Left renal pelvis (tissue), 4 donors: ENCODE measurements around the gene FOXD1. TPM values are rescaled to one million over a fixed set of nuclear protein-coding genes. Genes with fewer than 3 reads are reported as not detected.
"Not testable (repeated sequence)": the region's sequence is repeated elsewhere in the genome, so short reads cannot be mapped to it uniquely, and the experiment has no call there.

ENCODE experiments used
- DNase-seq, 4 donors: peaks; one replicate each; pipeline ENCODE4 v3.0.0-alpha.2; 2013; ENCODE audit warnings: low read depth in 4 of 4, low spot score in 3 of 4
- polyA plus RNA-seq, 4 donors: library from polyadenylated mRNA; unstranded; fragments of 120-200 nt; gene quantifications; one replicate each; pipeline ENCODE4 v1.2.1, GENCODE V29; 2013; ENCODE audit not compliant: insufficient read length in 4 of 4

FOXD1 gene
- polyA plus RNA-seq, 4 donors: 10.3 to 49.5 (median 16.7) TPM

- DNase-seq: peak in 1 of 4 donors; percentile 77
Measured at GRCh38 chr5:73419465-73420390, 28.8 kb downstream of the FOXD1 start.

GRCh38 chr5:73419117-73419464 lies 29.5 kb downstream of the FOXD1 start:
- DNase-seq: no peak

GRCh38 chr5:73418244-73418691 lies 30.3 kb downstream of the FOXD1 start:
- no peak for DNase-seq

- peak in 1 of 4 donors; percentile 49 for DNase-seq
Measured at GRCh38 chr5:73417303-73418034, 31.1 kb downstream of the FOXD1 start.

- no peak for DNase-seq
Measured at GRCh38 chr5:73415617-73416016, 33.0 kb downstream of the FOXD1 start.

- DNase-seq: no peak
Measured at GRCh38 chr5:73415171-73415570, 33.4 kb downstream of the FOXD1 start.

GRCh38 chr5:73412597-73412988 lies 36.0 kb downstream of the FOXD1 start:
- no peak for DNase-seq

- DNase-seq: no peak
Measured at GRCh38 chr5:73411936-73412596, 36.5 kb downstream of the FOXD1 start.

- not testable (repeated sequence) for DNase-seq
Measured at GRCh38 chr5:73409927-73410326, 38.6 kb downstream of the FOXD1 start.

GRCh38 chr5:73405691-73406090 lies 42.9 kb downstream of the FOXD1 start:
- no peak for DNase-seq

- DNase-seq: no peak
Measured at GRCh38 chr5:73399775-73400174, 48.8 kb downstream of the FOXD1 start.

Other genes with a start within 250 kb of the FOXD1 start
- gene BTF3, start 49.7 kb upstream of the FOXD1 start, polyA plus RNA-seq: 1,000 to 10,000 TPM in 2 of 4 donors, 100 to 1,000 TPM in 2; 890 to 1,032 (median 965) TPM
- gene ANKRA2, start 116.9 kb upstream of the FOXD1 start, polyA plus RNA-seq: 10 to 100 TPM; 44.4 to 58.1 (median 48.6) TPM
- gene UTP15, start 117.0 kb upstream of the FOXD1 start, polyA plus RNA-seq: 10 to 100 TPM; 16.7 to 18.5 (median 17.8) TPM
- 10 to 100 TPM; 13.7 to 55.9 (median 47.5) TPM for gene ARHGEF28, start 177.4 kb upstream of the FOXD1 start, polyA plus RNA-seq